Endothelial cell of hepatic sinusoid (primary cell): ENCODE measurements around the gene PSMA1.
"Not testable (repeated sequence)": the region's sequence is repeated elsewhere in the genome, so short reads cannot be mapped to it uniquely, and the experiment has no call there.

Source experiments
- in situ Hi-C: cut with HindIII; loops from 2 replicates; pipeline ENCODE4 v1.10.0; 2017; ENCODE audit warnings: low sequenced_read_pairs

Gene PSMA1

DNA sequence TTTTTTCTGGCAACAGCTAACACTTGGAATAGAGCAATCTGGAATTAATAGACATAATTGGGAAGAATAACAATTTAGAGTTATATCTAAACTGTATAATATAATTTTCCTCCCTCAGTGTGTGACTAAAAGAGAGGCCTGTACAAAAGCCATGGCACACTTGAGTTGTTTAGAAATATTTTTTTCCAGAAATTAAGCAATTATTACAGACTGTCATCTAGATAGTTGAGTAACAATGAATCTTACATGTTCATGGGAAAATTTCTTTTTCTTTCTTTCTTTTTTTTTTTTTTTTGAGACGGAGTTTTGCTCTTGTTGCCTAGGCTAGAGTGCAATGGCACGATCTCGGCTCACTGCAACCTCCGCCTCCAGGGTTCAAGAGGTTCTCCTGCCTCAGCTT lies 15.0 kb upstream of the PSMA1 start:
- in situ Hi-C loops, result not testable (repeated sequence)

GRCh38 chr11:14529951-14530350 lies 9.8 kb upstream of the PSMA1 start:
- in situ Hi-C loops, result no loop called here

DNA sequence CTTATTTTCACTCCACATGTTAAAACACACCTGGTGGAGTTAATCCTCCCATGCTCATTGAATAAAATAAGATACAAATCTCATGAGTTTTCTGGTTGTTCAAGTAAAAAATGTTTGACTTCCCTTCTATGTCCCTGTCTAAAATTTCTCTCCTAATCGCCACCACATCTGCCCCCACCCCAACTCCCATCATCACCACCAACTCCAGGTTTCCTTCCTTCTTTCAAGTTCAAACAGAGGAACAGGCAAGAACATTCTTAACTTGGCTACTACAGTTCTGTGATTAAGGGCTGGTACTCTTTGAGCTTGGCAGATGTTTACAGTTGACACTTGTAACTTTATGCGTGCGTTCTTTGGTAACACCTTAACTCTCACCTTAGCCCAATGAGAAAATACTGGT lies 9.1 kb upstream of the PSMA1 start:
- in situ Hi-C loops, result no loop called here

DNA sequence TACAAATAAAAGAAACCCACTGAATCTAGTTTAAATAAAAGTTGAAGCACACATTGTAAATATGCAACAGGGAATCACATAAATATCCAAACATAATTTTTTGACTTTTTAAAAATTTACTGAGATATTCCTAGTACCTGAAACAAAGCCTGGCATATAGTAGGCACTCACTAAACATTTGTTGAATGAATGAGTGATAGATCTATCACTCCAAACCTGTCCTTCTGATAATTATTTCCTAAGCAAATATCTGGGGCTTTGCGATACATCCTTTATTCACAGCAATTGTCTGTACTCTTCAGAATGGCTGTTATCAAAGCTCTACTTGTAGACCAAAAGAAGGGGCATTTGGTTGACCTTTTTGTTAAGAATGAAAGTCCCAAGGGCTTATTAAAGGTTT lies 2.6 kb upstream of the PSMA1 start:
- in situ Hi-C loops, result no loop called here

DNA sequence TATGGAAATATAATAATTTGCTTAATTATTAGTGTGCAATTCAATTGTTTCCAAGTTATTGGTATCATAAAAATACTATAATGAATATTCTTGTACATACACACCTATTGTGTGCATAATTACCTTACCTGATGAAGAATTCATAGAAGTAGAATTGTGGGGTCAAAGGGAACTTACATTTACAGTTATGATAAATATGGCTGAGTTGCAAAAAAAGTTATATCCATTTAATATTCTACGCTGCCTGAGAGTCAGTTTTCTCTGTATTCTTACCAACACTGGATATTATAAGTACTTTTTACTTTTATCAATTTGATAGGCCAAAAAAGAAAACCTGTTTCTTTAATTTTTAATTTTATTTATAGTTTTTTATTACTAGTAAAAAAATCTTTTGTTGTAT lies 2.1 kb upstream of the PSMA1 start:
- in situ Hi-C loops, result no loop called here

DNA sequence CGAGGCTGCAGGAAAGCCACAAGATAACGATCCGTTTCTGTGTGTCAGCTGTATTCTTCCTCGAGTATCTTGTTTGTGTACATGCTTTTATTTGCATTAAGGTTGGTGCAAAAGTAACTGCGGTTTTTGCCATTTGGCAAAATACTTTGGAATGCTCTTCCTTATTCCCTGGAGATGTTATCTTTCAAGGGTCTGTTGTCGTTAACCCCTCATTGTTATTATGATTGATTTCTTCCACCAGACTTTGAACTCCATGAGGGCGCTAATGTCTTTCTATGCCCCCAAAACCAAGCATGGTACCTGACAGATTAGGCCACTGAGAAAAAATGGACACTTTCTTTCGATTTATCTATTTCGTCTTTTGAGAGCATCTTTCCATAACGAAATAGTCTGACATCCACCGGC lies 563 bp upstream of the PSMA1 start:
- in situ Hi-C loops, result no loop called here

DNA sequence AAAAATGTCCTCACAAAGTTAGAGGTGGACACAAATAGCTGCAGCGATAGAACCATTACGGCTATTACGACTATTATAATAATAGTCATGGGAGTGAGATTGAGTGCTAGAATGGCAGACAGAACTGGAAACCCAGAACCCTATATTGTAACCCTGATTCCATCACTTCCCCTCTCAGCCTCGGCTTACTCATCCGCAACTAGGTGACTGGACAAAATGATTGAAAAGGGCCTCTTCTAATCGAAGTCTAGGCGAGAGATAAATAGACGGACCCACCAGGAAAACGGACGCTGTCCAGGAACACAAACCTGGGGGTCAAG lies 629 bp downstream of the PSMA1 start:
- in situ Hi-C loops, result no loop called here

DNA sequence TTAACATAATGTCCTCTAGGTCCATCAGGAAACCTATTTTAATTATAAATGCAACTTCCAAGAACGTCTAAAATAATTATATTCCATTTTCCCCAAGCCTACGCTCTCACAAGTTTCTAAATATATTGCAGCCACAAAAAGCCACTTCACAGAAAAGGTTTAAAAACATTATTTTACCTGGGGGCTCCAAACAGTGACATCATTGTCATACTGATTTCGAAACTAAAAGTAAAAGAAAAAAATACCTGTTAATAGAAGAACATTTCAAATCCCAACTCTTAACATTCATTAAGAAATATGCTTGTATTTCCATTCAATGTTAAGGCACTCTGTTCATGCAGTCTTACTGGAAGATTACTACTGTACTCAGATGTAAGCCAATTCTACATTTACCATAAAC lies 1.4 kb downstream of the PSMA1 start:
- in situ Hi-C loops, result no loop called here

DNA sequence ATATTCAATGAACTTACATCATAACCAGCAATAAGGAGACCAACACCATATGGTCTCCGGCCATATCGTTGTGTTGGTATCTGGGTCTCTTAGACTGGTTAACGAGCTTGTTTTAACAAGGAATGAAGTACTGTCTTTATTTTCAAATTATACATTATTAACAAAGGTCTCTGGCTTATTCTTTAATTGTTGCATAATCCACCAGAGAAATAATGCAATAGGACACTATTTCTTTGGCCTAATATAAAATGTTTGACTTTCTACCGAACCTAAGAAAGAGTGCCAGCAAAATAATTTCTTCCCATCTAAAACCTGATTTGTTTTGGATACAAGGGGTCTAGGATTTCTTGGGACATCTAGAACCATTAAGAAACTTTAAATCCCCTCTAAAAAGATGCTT lies 6.4 kb downstream of the PSMA1 start:
- in situ Hi-C loops, result no loop called here

- in situ Hi-C loops, result no loop called here
Measured at GRCh38 chr11:14506532-14506931, 13.7 kb downstream of the PSMA1 start.

GRCh38 chr11:14503023-14503422 lies 17.2 kb downstream of the PSMA1 start:
- in situ Hi-C loops, result no loop called here

- in situ Hi-C loops, result no loop called here
Measured at GRCh38 chr11:14502039-14502438, 18.1 kb downstream of the PSMA1 start.

- in situ Hi-C loops, result no loop called here
Measured at GRCh38 chr11:14500181-14500651, 20.0 kb downstream of the PSMA1 start.

- in situ Hi-C loops, result no loop called here
Measured at GRCh38 chr11:14499560-14500180, 20.5 kb downstream of the PSMA1 start, which contains the start of gene COPB1. Gene COPB1, minus strand, starts transcription at chr11:14499811. Its CDS starts 883 bp downstream, at chr11:14498928.

DNA sequence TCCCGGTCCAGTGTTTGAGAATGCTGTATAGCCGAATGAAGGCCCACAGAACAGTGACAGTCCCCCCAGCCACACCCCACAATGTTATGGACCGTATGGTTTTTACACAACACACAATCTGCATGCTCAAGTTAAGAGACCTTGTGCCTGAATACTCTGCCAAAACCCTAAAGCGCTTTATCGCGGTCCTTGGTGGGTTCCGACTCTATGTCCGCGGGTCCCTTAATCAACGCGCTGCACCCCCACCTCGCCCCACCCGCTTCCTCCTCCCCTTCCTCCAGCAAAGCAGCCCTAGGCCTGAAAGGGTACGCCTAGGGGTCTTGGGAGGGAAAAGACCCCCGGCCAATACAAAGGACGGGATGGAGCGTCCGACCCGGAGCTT lies 21.0 kb downstream of the PSMA1 start:
- in situ Hi-C loops, result no loop called here

- in situ Hi-C loops, result no loop called here
Measured at GRCh38 chr11:14480716-14481115, 39.5 kb downstream of the PSMA1 start.

GRCh38 chr11:14471127-14471526 lies 49.1 kb downstream of the PSMA1 start:
- in situ Hi-C loops, result no loop called here

- in situ Hi-C loops, result no loop called here
Measured at GRCh38 chr11:14463623-14464022, 56.6 kb downstream of the PSMA1 start.

- in situ Hi-C loops, result no loop called here
Measured at GRCh38 chr11:14460147-14460546, 60.0 kb downstream of the PSMA1 start.

DNA sequence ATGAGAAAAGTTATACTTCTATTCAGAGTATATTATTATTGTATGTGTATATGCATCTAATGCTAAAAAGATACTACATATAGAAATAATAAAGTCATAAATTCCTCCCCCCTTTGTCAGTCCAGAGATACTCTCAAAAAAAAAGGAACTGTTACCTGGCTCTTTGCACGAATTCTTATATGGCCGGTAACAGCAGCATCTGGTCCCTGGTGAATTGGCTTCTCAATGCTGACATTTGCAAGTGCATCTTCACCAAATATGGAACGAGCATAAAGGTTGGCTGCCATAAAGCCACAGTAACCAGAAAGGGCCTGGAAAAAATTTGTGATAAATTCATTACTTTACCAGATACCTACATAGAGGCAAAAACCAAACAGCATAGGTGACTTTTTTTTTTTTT lies 61.8 kb downstream of the PSMA1 start:
- in situ Hi-C loops, result loop anchor here (5.0 kb wide), 2 partner anchors 91 to 156 kb away; no protein-coding TSS in a partner anchor

- in situ Hi-C loops, result loop anchor here (5.0 kb wide), 2 partner anchors 89 to 154 kb away; no protein-coding TSS in a partner anchor
Measured at GRCh38 chr11:14455648-14456430, 64.3 kb downstream of the PSMA1 start.
